Activated CD8-positive, alpha-beta T cell treated with anti-CD3 and anti-CD28 coated beads, Interleukin-2, amount 10 ng/mL, durations not matched to agents 7 days and 5 days (primary cell): ENCODE data around the gene HPCAL4. TPM values are rescaled to one million over a fixed set of nuclear protein-coding genes. Genes with fewer than 3 reads are reported as not detected.

Experiments
- ATAC-seq: fragments of 150-1000 bp; cut with Tn5 transposase; one replicate; pipeline ENCODE4 v1.10.0; 2021; ENCODE audit warnings: moderate library complexity
- CTCF ChIA-PET: fragments of 350-600 bp; sonication (Branson Sonifier 250); formaldehyde crosslinking; loops from one replicate; lab custom pipeline; 2021; ENCODE audit warnings: antibody characterized with exemption; lab: Charles Lee
- POLR2A ChIA-PET: fragments of 350-600 bp; sonication (Branson Sonifier 250); formaldehyde crosslinking; loops from one replicate; lab custom pipeline; 2021; ENCODE audit warnings: antibody characterized with exemption; lab: Charles Lee
- DNase-seq: peaks from one replicate; pipeline ENCODE4 v3.0.0-alpha.2; 2020
- H3K27ac Mint-ChIP-seq: one replicate; pipeline ENCODE4 v1.8.0; 2021; ENCODE audit warnings: mild to moderate bottlenecking, mixed read lengths
- H3K27me3 Mint-ChIP-seq: one replicate; pipeline ENCODE4 v1.8.0; 2021; ENCODE audit warnings: low read depth, mixed read lengths
- H3K36me3 Mint-ChIP-seq: one replicate; pipeline ENCODE4 v1.8.0; 2021; ENCODE audit warnings: low read depth, mixed read lengths
- H3K4me1 Mint-ChIP-seq: one replicate; pipeline ENCODE4 v1.8.0; 2021; ENCODE audit warnings: low read depth, mixed read lengths
- H3K4me3 Mint-ChIP-seq: one replicate; pipeline ENCODE4 v1.8.0; 2021; ENCODE audit warnings: mild to moderate bottlenecking, mixed read lengths
- H3K9me3 Mint-ChIP-seq: one replicate; pipeline ENCODE4 v1.8.0; 2022; ENCODE audit warnings: mixed read lengths; ENCODE audit not compliant: insufficient read depth
- total RNA-seq, 2 experiments: library from RNA; stranded (reverse); gene quantifications; one replicate each; pipeline ENCODE4 v1.2.3, GENCODE V29; 2021

The HPCAL4 gene
- total RNA-seq, 2 experiments from 2014 or later: 0.47 to 0.55 TPM

DNA sequence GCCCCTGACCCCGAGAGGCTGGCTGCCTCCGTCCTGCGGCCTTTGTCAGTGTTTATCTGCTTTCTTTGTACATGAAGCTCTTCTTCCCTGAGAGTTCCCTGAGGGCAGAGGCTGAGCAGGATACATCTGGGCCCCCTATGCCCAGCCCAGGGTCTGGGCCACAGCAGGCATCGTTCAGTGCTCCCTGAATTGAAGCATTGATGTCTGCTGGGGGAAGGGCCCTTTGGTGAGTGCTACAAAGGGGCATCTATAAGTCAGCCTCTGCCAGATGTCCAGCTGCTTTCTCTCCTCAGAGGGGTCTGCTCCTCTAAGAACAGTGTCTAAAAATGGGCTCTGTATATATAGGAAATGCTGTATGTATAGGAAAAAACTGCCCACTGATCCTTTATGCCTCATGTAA lies 53.9 kb downstream of the HPCAL4 start:
- peaks cover 2% of the 10 kb centered on the region for H3K4me1 Mint-ChIP-seq
- ATAC-seq (no peak), DNase-seq (no peak)
- H3K4me3 Mint-ChIP-seq: no peak overlapping the region
- no peak overlapping the region for H3K27ac Mint-ChIP-seq
- H3K9me3 Mint-ChIP-seq: no peaks in the 10 kb centered on the region
- ChIA-PET CTCF (interaction anchor here (5.0 kb wide), 1 partner anchor 21 kb away, joined by 20 read pairs; no protein-coding TSS in a partner anchor), POLR2A (no interaction called here)
- H3K36me3 Mint-ChIP-seq: no peaks in the 10 kb centered on the region
- peaks cover 41% of the 10 kb centered on the region for H3K27me3 Mint-ChIP-seq

DNA sequence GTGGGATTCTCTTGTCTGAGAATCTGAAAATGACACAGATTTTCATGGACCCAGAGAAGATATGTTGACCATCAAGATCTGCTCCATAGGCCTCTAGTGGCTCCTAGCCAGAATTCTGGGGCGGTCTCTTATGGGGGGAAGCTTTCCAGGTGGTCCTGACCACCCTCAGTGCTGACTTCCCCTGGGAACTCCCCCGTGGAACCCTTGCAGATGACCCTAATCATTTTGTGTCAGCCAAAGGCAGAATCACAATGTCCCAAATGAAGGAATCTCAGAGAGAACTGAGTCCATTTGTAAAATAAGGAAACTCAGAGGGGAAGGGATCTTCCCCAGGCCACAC lies 55.4 kb downstream of the HPCAL4 start:
- Mint-ChIP-seq H3K4me3 (no peak overlapping the region), H3K27me3 (peaks cover 37% of the 10 kb centered on the region), H3K27ac (no peak overlapping the region), H3K9me3 (no peaks in the 10 kb centered on the region), H3K4me1 (peaks cover 4% of the 10 kb centered on the region), H3K36me3 (no peaks in the 10 kb centered on the region)
- DNase-seq (no peak), ATAC-seq (no peak)
- POLR2A ChIA-PET: no interaction called here
- CTCF ChIA-PET: interaction anchor here (1.2 to 5.0 kb wide), 3 partner anchors 23 to 30 kb away, joined by 3 to 20 read pairs (median 9); no protein-coding TSS in a partner anchor

DNA sequence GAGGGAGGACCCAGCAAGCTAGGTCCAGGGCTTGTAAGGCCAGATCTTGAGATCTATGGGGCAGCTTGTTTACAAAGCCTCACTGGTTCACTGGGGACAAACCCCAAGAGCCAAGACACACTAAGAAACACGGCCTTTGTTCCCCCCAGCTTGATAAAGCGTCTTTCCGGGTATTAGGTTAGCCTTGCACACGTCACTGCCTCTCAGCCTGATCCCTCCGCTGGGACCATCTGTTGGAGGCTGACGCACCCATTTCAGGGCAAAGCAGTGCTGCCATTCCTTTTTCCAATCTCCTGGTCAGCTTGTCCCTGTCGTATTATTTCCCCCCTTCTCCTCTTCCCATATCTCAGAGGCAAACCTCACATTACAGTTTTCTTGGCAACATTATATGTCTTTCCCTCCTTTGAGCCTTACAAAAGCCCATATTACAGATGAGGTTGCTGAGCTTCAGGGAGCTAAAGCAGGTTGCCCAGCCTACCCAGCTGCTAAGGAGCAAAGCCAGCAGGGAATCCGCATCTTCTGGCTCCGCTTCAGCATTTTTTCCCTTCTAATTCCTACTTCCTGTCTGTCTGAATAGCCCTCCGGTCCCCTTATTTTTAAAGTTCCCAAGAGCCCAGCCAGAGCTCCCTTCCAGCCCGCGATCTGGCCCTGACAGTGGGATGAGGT lies 55.9 kb downstream of the HPCAL4 start:
- no peak overlapping the region for H3K27ac Mint-ChIP-seq
- ATAC-seq (no peak), DNase-seq (no peak)
- no peaks in the 10 kb centered on the region for H3K36me3 Mint-ChIP-seq
- no peaks in the 10 kb centered on the region for H3K9me3 Mint-ChIP-seq
- H3K27me3 Mint-ChIP-seq: peaks cover 34% of the 10 kb centered on the region
- no peak overlapping the region for H3K4me3 Mint-ChIP-seq
- POLR2A ChIA-PET: no interaction called here
- peaks cover 4% of the 10 kb centered on the region for H3K4me1 Mint-ChIP-seq
- CTCF ChIA-PET: interaction anchor here (0.9 to 5.0 kb wide), 4 partner anchors 19 to 29 kb away, joined by 3 to 20 read pairs (median 6); no protein-coding TSS in a partner anchor

DNA sequence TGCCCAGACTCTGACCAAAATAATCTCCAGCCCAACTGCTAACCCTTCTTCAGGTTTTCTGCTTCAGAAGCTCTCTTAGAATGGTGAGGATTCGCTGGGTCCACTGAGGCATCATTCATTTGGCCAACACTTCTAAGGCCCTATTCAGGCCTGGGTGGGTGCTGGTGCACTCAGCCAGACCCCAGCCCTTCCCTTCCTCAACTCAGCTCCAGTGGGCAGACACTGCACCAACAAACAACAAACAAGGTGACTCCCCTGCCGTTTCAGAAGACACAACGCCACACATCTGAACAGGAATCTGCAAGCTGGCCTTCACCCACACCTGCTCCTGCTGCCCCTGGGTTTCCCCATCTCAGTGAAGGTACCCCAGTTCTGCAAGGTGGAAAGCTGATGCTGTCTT lies 57.8 kb downstream of the HPCAL4 start:
- no peaks in the 10 kb centered on the region for H3K36me3 Mint-ChIP-seq
- CTCF ChIA-PET: interaction anchor here (1.6 to 5.0 kb wide), 3 partner anchors 20 to 28 kb away, joined by 3 to 20 read pairs (median 9); no protein-coding TSS in a partner anchor
- no peaks in the 10 kb centered on the region for H3K9me3 Mint-ChIP-seq
- POLR2A ChIA-PET: no interaction called here
- ATAC-seq: no peak
- peaks cover 2% of the 10 kb centered on the region for H3K4me1 Mint-ChIP-seq
- no peak overlapping the region for H3K27ac Mint-ChIP-seq
- H3K4me3 Mint-ChIP-seq: no peak overlapping the region
- H3K27me3 Mint-ChIP-seq: peaks cover 25% of the 10 kb centered on the region
- DNase-seq: no peak

DNA sequence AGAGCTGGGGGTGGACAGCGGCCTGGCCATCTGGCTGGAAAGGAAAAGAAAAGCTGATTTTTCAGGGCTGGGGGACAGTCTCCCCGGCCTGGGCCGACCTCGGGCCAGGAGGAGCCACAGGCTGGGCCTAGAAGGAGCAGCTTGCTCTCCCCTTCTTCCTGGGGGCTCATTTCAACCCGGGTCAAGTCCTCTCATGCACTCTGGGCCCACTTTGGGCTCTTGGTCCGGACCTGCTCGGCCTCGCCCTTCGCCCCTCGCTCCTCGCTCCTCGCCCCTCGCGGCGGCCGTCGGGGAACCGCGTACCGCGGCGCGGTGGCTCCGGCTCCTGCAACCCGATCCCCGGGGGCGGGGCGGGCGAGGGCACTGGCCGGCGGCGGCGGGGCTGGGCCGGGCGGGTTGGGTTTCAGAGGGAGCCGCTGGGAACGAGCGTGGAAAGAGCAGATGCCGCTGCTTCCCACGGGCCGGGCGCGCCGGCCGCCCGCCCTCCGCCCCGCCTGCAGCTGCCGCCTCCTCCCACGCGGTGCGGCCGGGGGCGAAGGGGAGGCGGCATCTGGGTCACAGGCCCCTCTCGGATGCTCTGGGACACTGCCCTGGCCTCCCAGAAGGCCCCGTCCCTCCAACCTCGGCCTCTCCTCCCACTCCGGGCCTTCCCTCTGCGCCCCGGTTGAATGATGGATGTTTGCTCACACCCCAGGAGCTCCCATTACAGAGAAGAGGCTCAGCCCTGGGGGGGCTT lies 58.4 kb downstream of the HPCAL4 start:
- H3K36me3 Mint-ChIP-seq: no peaks in the 10 kb centered on the region
- CTCF ChIA-PET: interaction anchor here (1.6 to 5.0 kb wide), 3 partner anchors 21 to 26 kb away, joined by 3 to 20 read pairs (median 13); no protein-coding TSS in a partner anchor

DNA sequence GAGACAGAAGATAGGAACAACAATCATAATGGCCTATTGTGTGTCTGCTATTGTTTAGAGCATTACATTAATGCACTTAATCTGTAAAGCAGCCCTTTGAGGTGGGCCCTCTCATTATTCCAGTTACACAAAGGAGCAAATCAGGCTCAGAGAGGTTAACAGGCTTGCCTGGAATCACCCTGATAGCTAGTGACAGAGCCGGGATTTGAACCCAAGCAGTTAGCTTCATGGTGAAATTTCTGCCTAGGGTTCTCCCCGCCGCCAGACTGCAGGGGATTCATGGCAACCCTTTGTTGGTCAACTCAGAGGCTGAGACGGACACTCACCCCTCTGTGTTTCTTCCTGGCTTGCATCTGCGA lies 58.9 kb downstream of the HPCAL4 start:
- peaks cover 2% of the 10 kb centered on the region for H3K4me1 Mint-ChIP-seq
- POLR2A ChIA-PET: no interaction called here
- no peaks in the 10 kb centered on the region for H3K36me3 Mint-ChIP-seq
- H3K27ac Mint-ChIP-seq: no peak overlapping the region
- H3K9me3 Mint-ChIP-seq: no peaks in the 10 kb centered on the region
- no peak for DNase-seq
- H3K4me3 Mint-ChIP-seq: no peak overlapping the region
- ATAC-seq: no peak
- CTCF ChIA-PET: interaction anchor here (3.0 kb wide), 1 partner anchor 26 kb away, joined by 13 read pairs; no protein-coding TSS in a partner anchor
- H3K27me3 Mint-ChIP-seq: peaks cover 13% of the 10 kb centered on the region

More for the DNA sequence above, 58.4 kb downstream of the HPCAL4 start:
- peaks cover 2% of the 10 kb centered on the region for H3K4me1 Mint-ChIP-seq
- H3K27ac Mint-ChIP-seq: no peak overlapping the region
- no peak overlapping the region for H3K4me3 Mint-ChIP-seq
- ATAC-seq (no peak), DNase-seq (no peak)
- H3K27me3 Mint-ChIP-seq: peaks cover 19% of the 10 kb centered on the region
- no peaks in the 10 kb centered on the region for H3K9me3 Mint-ChIP-seq
- POLR2A ChIA-PET: no interaction called here

DNA sequence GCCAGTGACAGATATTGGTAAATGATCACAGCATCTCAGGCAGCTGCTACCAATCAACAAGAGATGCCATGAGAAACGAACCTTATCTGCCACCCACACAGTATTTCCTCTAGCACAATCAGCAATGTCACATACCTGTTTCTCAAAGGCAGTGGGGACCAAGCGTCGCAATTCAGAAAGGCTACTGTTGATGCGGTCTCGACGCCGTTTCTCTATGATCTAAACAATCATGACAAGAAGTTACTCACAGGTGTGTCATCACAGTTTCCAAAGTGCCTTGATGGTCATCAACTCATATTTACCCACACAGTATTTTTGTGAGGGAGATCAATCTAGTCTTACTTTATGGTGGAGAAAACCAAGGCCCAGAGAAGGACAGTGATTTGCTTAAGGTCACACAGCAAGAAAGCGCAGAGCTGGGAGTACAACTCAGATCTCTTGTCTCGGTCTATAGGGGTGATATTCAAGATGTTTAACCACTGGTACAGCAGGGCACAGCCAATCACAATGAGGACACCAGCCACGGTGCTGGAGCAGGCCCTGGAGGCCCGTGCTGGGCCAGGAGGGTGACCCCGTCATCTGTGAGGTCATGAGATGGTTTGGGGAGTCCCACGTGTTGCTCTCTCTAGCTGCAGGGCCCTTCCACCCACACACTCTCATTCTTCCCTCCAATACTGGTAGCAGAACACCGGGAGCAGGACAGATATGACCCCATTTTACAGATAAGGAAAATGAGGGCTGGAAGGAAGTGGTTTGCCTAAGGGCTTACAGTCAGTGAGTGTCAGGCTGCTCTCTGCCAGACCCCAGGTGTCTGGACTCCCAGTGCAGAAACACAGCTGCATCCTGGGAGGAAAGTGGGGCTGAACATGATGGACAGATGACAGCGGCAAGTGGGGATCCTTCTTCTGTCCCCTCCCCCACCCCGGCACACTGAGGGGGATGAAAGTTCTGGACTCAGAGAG lies 59.6 kb downstream of the HPCAL4 start:
- Mint-ChIP-seq H3K4me1 (peaks cover 2% of the 10 kb centered on the region), H3K27ac (no peak overlapping the region), H3K36me3 (no peaks in the 10 kb centered on the region), H3K9me3 (no peaks in the 10 kb centered on the region), H3K4me3 (no peak overlapping the region), H3K27me3 (peaks cover 7% of the 10 kb centered on the region)
- DNase-seq (no peak), ATAC-seq (no peak)
- POLR2A ChIA-PET: no interaction called here
- CTCF ChIA-PET: interaction anchor here (3.0 kb wide), 1 partner anchor 26 kb away, joined by 13 read pairs; no protein-coding TSS in a partner anchor

DNA sequence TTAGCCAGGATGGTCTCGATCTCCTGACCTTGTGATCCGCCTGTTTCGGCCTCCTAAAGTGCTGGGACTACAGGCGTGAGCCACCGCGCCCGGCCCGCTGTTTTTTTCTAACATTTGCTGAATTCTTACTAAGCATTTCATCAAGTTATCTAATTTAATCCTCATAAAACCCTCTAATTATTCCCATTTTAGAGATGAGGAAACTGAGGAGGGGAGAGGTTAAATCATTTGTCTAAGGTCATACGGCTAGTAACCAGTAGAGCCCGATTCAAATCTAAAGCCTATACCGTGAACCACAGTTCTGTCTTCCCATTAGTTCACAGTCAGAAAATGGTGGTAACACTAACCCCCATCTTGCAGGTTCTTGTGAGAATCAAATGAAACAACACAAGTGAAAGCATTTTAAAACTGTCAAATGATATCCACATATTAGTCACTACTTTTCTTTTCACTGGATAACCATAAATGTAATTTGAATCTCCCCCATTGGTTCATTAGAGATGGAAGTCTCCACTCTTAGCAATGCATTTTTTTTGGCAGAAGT lies 62.4 kb downstream of the HPCAL4 start:
- no peaks in the 10 kb centered on the region for H3K9me3 Mint-ChIP-seq
- H3K27ac Mint-ChIP-seq: no peak overlapping the region
- H3K4me1 Mint-ChIP-seq: peaks cover 2% of the 10 kb centered on the region
- ATAC-seq: no peak
- POLR2A ChIA-PET: no interaction called here
- H3K27me3 Mint-ChIP-seq: peaks cover 8% of the 10 kb centered on the region
- DNase-seq: no peak
- CTCF ChIA-PET: interaction anchor here (1.6 to 2.1 kb wide), 2 partner anchors 23 kb away, joined by 7 to 8 read pairs; no protein-coding TSS in a partner anchor
- no peak overlapping the region for H3K4me3 Mint-ChIP-seq
- no peaks in the 10 kb centered on the region for H3K36me3 Mint-ChIP-seq

Other genes starting within 250 kb of the HPCAL4 start
- gene BMP8A, start 199.8 kb downstream of the HPCAL4 start, total RNA-seq: under 1 TPM in 1 of 2 experiments, not detected in 1; 0.16 TPM
- 100 to 1,000 TPM; 199 to 207 TPM for gene PABPC4, start 114.6 kb downstream of the HPCAL4 start, total RNA-seq
- gene HEYL, start 51.8 kb downstream of the HPCAL4 start, total RNA-seq: not detected
- not detected for gene NT5C1A, start 19.3 kb downstream of the HPCAL4 start, total RNA-seq
- gene PPIE, start 47.4 kb upstream of the HPCAL4 start, total RNA-seq: 10 to 100 TPM; 60.9 to 64.7 TPM
- under 1 TPM; 0.32 to 0.47 TPM for gene OXCT2, start 79.9 kb upstream of the HPCAL4 start, total RNA-seq
- under 1 TPM; 0.08 to 0.26 TPM for gene BMP8B, start 97.4 kb upstream of the HPCAL4 start, total RNA-seq
- 10 to 100 TPM; 18.2 to 18.8 TPM for gene TRIT1, start 192.1 kb upstream of the HPCAL4 start, total RNA-seq
- gene MYCL, start 210.5 kb upstream of the HPCAL4 start, total RNA-seq: not detected